ENCODE measurements around the gene CACNA1E. TPM values are rescaled to one million over a fixed set of nuclear protein-coding genes. Genes with fewer than 3 reads are reported as not detected.

Gene CACNA1E
- total RNA-seq, 1 donor from 2014 or later = not detected

DNA sequence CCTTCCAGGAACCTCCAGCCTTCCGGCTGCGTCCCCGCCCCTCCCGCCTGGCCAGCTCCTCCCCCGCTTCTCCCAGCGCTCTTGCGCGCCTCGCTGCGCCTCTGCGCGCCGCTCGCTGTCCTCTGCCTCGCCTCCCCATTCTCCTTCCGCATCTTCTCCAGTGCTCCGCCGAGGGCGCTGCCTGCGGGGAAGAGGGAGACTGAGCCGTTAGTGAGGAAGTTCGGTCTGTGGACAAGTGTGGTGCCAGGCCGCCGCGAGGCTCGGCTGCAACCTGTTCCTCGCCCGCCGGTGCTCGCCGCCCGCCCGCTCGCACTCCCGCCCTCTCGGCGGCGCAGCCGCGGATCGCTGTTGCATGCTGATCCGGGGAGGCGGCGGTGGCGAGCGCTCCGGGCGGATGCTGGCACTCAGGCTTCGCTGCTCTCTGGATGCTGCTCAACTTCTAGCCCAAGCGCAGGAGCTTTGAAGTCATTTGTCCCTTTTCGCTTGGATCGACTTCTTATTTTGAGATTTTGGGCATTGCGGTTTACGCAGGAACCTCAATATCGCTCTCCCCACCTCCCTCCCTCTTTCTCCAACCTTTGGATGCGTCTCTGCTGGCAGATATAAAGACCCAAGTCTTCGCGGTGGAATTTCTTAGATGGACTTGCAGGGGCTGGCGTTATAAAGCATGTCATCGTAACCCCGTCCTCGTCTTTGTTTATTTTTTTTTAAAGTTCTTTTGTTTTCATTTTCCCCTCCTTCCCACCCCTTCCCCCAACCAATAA is 614 bp upstream of the CACNA1E start:
- no peaks in the 10 kb centered on the region for H3K9me3 Mint-ChIP-seq (ENCODE audit: unreplicated experiment)
- peaks cover 63% of the 10 kb centered on the region for H3K27me3 Mint-ChIP-seq (ENCODE audit: unreplicated experiment)
- no peak for TF ChIP-seq CTCF (IDR thresholded peaks at IDR 0.05)
- peak overlapping the region; percentile 51 for H3K4me3 Mint-ChIP-seq (ENCODE audit: unreplicated experiment)
- no peaks in the 10 kb centered on the region for H3K36me3 Mint-ChIP-seq (ENCODE audit: unreplicated experiment)
- H3K27ac Mint-ChIP-seq (ENCODE audit: unreplicated experiment) = no peak overlapping the region
- DNase-seq (ENCODE audit: extremely low spot score, unreplicated experiment) = peak; percentile 83
- peaks cover 8% of the 10 kb centered on the region for H3K4me1 Mint-ChIP-seq (ENCODE audit: unreplicated experiment)

DNA sequence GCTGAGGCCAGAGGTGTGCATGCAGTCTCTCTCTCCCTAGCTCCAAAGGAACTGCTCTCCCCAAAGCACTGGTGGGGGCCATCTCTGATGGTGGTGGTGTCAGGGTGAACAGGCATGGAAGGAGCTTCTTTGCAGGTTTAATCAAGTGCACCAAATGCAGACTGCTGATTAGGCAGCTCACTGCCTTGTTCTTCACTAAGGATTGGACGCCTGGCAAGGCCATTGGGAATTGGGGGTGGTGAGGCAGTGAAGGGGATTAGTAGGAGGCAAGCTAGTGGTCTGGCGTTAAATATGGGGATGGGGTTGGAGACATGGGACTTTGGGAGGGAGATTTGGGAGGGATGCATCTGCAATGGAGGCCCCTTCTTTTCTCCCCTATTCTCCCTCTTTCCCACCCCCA is 1.5 kb downstream of the CACNA1E start:
- Mint-ChIP-seq H3K27ac (ENCODE audit: unreplicated experiment) (no peak overlapping the region), H3K9me3 (ENCODE audit: unreplicated experiment) (no peaks in the 10 kb centered on the region), H3K27me3 (ENCODE audit: unreplicated experiment) (peaks cover 66% of the 10 kb centered on the region), H3K4me3 (ENCODE audit: unreplicated experiment) (no peak overlapping the region), H3K4me1 (ENCODE audit: unreplicated experiment) (peaks cover 8% of the 10 kb centered on the region), H3K36me3 (ENCODE audit: unreplicated experiment) (no peaks in the 10 kb centered on the region)
- no peak for TF ChIP-seq CTCF (IDR thresholded peaks at IDR 0.05)
- peak; percentile 69 for DNase-seq (ENCODE audit: extremely low spot score, unreplicated experiment)

GRCh38 chr1:181485287-181486097 is 2.2 kb downstream of the CACNA1E start:
- H3K27me3 Mint-ChIP-seq (ENCODE audit: unreplicated experiment) = peaks cover 66% of the 10 kb centered on the region
- no peaks in the 10 kb centered on the region for H3K9me3 Mint-ChIP-seq (ENCODE audit: unreplicated experiment)
- peaks cover 8% of the 10 kb centered on the region for H3K4me1 Mint-ChIP-seq (ENCODE audit: unreplicated experiment)
- no peak for TF ChIP-seq CTCF (IDR thresholded peaks at IDR 0.05)
- peak; percentile 83 for DNase-seq (ENCODE audit: extremely low spot score, unreplicated experiment)
- H3K27ac Mint-ChIP-seq (ENCODE audit: unreplicated experiment) = no peak overlapping the region
- no peak overlapping the region for H3K4me3 Mint-ChIP-seq (ENCODE audit: unreplicated experiment)
- H3K36me3 Mint-ChIP-seq (ENCODE audit: unreplicated experiment) = no peaks in the 10 kb centered on the region

DNA sequence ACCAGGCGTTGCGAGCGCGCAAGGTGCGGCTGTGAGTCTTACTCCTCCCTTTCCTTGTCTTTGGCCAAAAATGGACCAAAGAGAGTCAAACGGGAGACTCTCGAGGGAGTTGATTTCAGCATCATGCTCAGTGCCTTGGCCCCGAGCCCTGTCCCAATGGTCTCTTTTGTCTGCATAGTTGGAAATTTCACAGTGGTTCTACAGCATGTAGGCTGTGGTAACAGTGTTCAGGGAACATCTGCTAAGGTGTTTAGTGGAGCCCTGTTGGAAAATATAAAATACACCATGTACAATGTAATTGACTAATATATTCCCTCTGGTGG is 2.7 kb downstream of the CACNA1E start:
- H3K36me3 Mint-ChIP-seq (ENCODE audit: unreplicated experiment) = no peaks in the 10 kb centered on the region
- peaks cover 8% of the 10 kb centered on the region for H3K4me1 Mint-ChIP-seq (ENCODE audit: unreplicated experiment)
- no peak overlapping the region for H3K27ac Mint-ChIP-seq (ENCODE audit: unreplicated experiment)
- no peak for DNase-seq (ENCODE audit: extremely low spot score, unreplicated experiment)
- TF ChIP-seq CTCF (IDR thresholded peaks at IDR 0.05) = no peak
- H3K27me3 Mint-ChIP-seq (ENCODE audit: unreplicated experiment) = peaks cover 63% of the 10 kb centered on the region
- H3K9me3 Mint-ChIP-seq (ENCODE audit: unreplicated experiment) = no peaks in the 10 kb centered on the region
- no peak overlapping the region for H3K4me3 Mint-ChIP-seq (ENCODE audit: unreplicated experiment)

GRCh38 chr1:181488866-181489265 is 5.5 kb downstream of the CACNA1E start:
- H3K4me3 Mint-ChIP-seq (ENCODE audit: unreplicated experiment) = no peak overlapping the region
- H3K27me3 Mint-ChIP-seq (ENCODE audit: unreplicated experiment) = peaks cover 39% of the 10 kb centered on the region
- DNase-seq (ENCODE audit: extremely low spot score, unreplicated experiment) = no peak
- no peaks in the 10 kb centered on the region for H3K9me3 Mint-ChIP-seq (ENCODE audit: unreplicated experiment)
- H3K27ac Mint-ChIP-seq (ENCODE audit: unreplicated experiment) = no peak overlapping the region
- H3K4me1 Mint-ChIP-seq (ENCODE audit: unreplicated experiment) = no peaks in the 10 kb centered on the region
- TF ChIP-seq CTCF (IDR thresholded peaks at IDR 0.05) = no peak
- H3K36me3 Mint-ChIP-seq (ENCODE audit: unreplicated experiment) = no peaks in the 10 kb centered on the region
